ENCODE data around the gene SCAND1. TPM values are rescaled to one million over a fixed set of nuclear protein-coding genes. Genes with fewer than 3 reads are reported as not detected.
"Not testable (repeated sequence)": the region's sequence is repeated elsewhere in the genome, so short reads cannot be mapped to it uniquely, and the experiment has no call there.

SCAND1 gene
- 10 to 100 TPM; 61.2 to 83.1 (median 70.8) TPM for total RNA-seq
- 100 to 1,000 TPM; 130 to 191 (median 184) TPM for polyA plus RNA-seq

DNA sequence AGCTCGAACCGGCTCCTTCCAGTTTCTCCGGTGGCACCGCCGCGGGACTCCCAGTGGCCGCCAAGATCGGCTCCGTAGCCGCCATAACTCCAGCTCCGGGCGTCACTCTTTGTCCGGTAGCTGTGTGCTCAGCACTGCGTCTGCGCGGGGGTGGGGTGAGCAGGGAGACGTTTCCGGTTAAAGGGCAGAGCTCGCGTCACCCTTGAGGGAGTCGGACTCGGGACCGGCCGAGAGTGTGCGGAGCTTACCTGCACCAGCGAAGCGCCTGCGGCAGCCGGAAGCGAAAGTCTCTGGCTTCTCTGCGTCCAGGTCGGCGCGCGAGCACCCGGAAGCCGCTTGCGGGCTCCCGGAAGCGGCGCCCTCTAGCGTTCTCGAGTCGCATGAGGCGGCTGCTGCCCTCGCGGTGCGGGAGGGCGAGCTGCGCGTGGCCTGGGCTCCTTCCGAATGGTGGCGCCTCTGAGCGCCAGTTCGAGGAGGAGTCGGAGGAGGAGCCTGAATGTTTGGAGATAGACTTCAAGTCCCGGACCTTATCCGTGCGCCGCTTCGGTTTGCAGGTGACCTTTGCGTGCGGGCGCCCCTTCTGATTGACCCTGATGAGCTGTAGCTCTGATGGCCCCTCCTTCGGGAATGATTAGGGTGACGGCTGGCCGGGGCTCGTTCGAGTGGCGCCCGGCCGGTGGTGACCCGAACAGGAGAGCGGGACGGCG lies at the start of gene SCAND1:
Gene SCAND1 (minus strand): TSS at position 303 of the 707 bp plus-strand sequence. CDS start 218 bp downstream, at position 85.
- Histone ChIP-seq H3K4me1 (peaks cover 0 to 31% (median 24%) of the 10 kb centered on the region in 4 donors), H3K4me3 (peak within 1 kb of the TSS; percentile 85 to 96 (median 92)), H3K36me3 (peaks cover 0 to under 1% (median 0%) of the 10 kb centered on the region in 4 donors), H3K27ac (peak within 1 kb of the TSS; percentile 97 to 98 (median 98)), H3K9me3 (no peaks in the 10 kb centered on the region), H3K27me3 (no peaks in the 10 kb centered on the region)
- DNase-seq: peak; percentile 97
- TF ChIP-seq EP300 (IDR thresholded peaks at IDR 0.05): no peak
- TF ChIP-seq, protein P1, sequence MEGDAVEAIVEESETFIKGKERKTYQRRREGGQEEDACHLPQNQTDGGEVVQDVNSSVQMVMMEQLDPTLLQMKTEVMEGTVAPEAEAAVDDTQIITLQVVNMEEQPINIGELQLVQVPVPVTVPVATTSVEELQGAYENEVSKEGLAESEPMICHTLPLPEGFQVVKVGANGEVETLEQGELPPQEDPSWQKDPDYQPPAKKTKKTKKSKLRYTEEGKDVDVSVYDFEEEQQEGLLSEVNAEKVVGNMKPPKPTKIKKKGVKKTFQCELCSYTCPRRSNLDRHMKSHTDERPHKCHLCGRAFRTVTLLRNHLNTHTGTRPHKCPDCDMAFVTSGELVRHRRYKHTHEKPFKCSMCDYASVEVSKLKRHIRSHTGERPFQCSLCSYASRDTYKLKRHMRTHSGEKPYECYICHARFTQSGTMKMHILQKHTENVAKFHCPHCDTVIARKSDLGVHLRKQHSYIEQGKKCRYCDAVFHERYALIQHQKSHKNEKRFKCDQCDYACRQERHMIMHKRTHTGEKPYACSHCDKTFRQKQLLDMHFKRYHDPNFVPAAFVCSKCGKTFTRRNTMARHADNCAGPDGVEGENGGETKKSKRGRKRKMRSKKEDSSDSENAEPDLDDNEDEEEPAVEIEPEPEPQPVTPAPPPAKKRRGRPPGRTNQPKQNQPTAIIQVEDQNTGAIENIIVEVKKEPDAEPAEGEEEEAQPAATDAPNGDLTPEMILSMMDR (IDR thresholded peaks at IDR 0.05): peak; percentile 66 to 95 (median 88)
- TF ChIP-seq POLR2AphosphoS5 (IDR thresholded peaks at IDR 0.05): peak; percentile 81 to 93 (median 88)
- peak; percentile 67 to 77 for TF ChIP-seq POLR2A (IDR thresholded peaks at IDR 0.05)
- 0% methylated on average over 76 of the region's 76 CpGs for WGBS, 2 donors
- intact Hi-C loops (cut with DNase I): loop anchor here (5.0 kb wide), 1 partner anchor 212 kb away; the partner anchor contains the start of gene RBM39

DNA sequence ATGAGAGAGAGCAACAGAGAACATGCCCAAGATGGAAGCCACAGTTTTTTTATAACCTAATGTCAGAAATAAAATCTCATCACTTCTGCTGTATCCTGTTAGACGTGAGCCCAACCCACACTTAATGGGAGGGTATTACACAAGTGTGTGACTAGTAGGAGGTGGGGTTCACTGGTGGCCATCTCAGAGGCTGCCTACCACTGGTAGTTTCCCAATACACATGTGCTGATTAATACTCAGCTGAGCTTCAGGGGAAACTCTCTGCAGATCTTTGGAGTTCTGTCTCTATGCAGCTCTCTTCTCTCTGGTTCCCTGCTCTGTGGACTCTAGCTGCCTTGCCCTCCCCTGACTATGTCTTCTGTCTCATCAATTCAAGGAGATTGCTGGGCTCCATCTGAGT lies 49.7 kb upstream of the SCAND1 start:
- H3K27ac ChIP-seq: no peak overlapping the region
- 75 to 76% methylated on average over 1 of the region's 1 CpG for WGBS, 2 donors
- no peak overlapping the region for H3K4me3 ChIP-seq
- TF ChIP-seq, protein P1 (IDR thresholded peaks at IDR 0.05): no peak
- DNase-seq: no peak
- no peaks in the 10 kb centered on the region for H3K4me1 ChIP-seq
- peaks cover 0 to 5% (median 0%) of the 10 kb centered on the region in 4 donors for H3K9me3 ChIP-seq
- no peaks in the 10 kb centered on the region for H3K36me3 ChIP-seq
- intact Hi-C loops (cut with DNase I): no loop called here
- H3K27me3 ChIP-seq: no peaks in the 10 kb centered on the region

GRCh38 chr20:36002855-36003254 lies 48.6 kb upstream of the SCAND1 start:
- no peak overlapping the region for H3K4me3 ChIP-seq
- intact Hi-C loops (cut with DNase I): no loop called here
- H3K4me1 ChIP-seq: no peaks in the 10 kb centered on the region
- no peaks in the 10 kb centered on the region for H3K27me3 ChIP-seq
- no peak overlapping the region for H3K27ac ChIP-seq
- peaks cover 0 to 5% (median 0%) of the 10 kb centered on the region in 4 donors for H3K9me3 ChIP-seq
- TF ChIP-seq POLR2AphosphoS5 (IDR thresholded peaks at IDR 0.05) (no peak), EP300 (IDR thresholded peaks at IDR 0.05) (no peak), POLR2A (IDR thresholded peaks at IDR 0.05) (no peak)
- TF ChIP-seq, protein P1 (IDR thresholded peaks at IDR 0.05): no peak
- DNase-seq: no peak
- H3K36me3 ChIP-seq: no peaks in the 10 kb centered on the region

DNA sequence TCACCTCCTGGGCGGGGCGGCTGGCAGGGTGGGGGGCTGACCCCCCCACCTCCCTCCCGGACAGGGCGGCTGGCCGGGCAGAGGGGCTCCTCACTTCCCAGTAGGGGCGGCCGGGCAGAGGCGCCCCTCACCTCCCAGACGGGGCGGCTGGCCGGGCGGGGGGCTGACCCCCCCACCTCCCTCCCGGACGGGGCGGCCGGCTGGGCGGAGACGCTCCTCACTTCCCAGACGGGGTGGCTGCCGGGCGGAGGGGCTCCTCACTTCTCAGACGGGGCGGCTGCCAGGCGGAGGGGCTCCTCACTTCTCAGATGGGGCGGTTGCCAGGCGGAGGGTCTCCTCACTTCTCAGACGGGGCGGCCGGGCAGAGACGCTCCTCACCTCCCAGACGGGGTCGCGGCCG lies 47.0 kb upstream of the SCAND1 start:
- H3K4me1 ChIP-seq; H3K36me3 ChIP-seq; DNase-seq; H3K27ac ChIP-seq; H3K4me3 ChIP-seq; intact Hi-C loops (cut with DNase I); H3K27me3 ChIP-seq; H3K9me3 ChIP-seq: not testable (repeated sequence)
- 96 to 97% methylated on average over 23 to 24 of the region's 34 CpGs for WGBS, 2 donors

DNA sequence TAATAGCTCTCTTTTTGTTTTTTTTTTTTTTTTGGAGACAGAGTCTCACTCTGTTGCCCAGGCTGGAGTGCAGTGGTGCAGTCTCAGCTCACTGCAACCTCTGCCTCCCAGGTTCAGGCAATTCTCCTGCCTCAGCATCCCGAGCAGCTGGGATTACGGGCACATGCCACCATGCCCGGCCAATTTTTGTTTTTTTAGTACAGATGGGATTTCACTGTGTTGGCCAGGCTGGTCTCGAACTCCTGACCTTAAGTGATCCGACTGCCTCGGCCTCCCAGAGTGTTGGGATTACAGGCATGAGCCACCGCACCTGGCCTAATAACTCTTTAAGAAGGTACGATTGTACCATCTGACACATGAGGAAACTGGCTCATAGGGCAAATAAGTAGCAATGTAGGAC lies 42.2 kb upstream of the SCAND1 start:
- intact Hi-C loops (cut with DNase I); H3K27me3 ChIP-seq; H3K4me1 ChIP-seq: not testable (repeated sequence)

More for the DNA sequence above, 42.2 kb upstream of the SCAND1 start:
- not testable (repeated sequence) for H3K4me3 ChIP-seq, H3K9me3 ChIP-seq, H3K36me3 ChIP-seq, H3K27ac ChIP-seq, DNase-seq
- 94 to 96% methylated on average over 8 of the region's 8 CpGs for WGBS, 2 donors

Data from sigmoid colon (tissue), 7 donors.